HG02678 (cell line): Measurements from ENCODE around the gene TOP3B.
"Not testable (repeated sequence)": the region's sequence is repeated elsewhere in the genome, so short reads cannot be mapped to it uniquely, and the experiment has no call there.

ENCODE experiments used
- ATAC-seq: cut with Tn5 transposase; IDR thresholded peaks from one replicate; pipeline ENCODE4 v1.9.1; 2021; ENCODE audit warnings: mild to moderate bottlenecking, moderate library complexity; ENCODE audit not compliant: unreplicated experiment

Gene TOP3B

GRCh38 chr22:21932347-21932746, 50.2 kb downstream of the TOP3B start:
- ATAC-seq, result no peak

- no peak for ATAC-seq
Observed at GRCh38 chr22:21931056-21931455, 51.5 kb downstream of the TOP3B start.

DNA sequence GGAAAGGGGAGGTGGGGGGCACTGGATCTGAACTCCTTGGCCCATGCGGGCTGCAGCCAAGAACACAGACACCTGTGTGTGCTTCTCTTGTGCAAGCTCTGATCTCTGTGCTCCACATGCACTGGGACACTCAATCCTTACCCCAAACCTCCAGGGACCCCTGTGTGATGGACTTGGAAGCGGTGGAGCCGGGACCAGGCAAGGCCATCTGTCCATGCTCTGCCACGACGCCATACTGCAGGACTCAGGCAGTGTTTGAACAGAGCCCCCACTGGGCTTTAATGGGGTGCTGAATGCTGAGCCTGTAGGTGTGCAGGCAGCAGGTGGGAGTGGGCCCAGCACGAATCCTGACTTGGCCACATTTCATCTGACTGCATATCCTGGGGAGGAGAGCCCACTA, 53.3 kb downstream of the TOP3B start:
- ATAC-seq, result no peak

DNA sequence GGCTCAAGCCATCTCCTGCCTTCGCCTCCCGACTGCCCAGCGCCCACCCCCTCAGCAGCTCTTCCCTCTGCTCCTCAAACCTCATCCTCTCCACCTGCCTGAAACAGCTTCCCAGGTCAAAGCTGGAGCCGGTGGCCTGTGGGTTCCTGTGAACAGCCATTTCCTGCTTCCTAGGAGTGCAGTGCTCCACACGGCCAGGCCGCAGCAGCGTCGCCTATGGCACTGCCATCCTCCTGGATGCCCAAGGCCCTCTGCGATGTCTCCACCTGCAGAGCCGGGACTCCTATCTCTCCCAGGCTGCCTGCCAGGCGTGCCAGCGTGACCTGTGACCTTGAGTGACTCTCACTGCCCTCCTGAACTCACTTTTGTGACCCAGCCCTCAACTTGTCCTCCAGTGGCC, 54.5 kb downstream of the TOP3B start:
- ATAC-seq, result no peak

DNA sequence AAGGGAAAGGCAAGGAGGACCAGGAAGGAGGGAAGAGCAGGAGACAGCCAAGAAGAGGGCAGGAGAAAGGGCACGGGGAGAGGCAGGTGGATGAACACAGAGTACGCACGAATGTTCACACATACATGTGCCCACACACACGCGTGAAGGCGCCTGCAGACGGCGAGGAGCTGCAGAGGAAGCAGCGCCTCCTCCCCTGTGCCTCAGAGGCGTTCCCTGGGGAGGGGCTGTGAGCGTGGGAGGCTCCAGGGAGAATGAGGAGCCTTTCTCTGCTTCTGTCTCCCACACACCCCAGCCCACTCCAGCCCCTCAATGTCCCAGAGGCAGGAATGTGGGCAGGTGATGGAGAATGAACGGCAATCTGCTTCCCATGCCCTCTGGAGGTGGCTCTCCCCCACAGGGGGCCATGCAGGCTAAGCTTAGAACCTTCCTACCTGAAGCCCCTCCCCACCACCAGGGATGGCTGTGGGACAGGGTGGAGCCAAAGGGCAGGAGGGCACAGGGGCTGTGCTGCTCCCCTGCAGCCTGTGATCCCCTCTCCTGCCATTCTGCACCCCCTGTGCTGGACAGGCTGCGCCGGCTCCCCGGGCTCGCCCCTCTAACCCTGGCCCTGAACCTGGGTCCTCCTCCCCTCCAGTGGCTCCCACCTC, 55.3 kb downstream of the TOP3B start:
- no peak for ATAC-seq

DNA sequence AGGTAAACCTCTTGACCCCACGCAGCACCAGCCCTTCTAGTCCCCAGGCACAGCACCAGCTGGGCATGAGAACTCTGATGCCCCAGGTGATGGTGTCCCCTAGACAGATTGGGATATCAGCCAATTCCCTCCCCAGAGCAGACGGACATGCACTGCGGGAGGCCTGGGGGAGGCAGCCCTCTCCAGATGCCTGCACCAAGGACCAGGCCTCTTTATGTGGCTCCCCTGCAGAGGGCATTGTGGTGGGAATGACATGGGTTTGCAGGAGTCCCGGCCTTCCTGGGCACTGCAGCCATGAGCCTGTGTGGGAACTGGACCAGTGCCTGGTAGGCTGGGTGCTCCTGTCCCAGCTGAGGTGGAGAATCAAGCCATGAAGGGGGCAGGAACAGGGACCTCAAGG, 55.9 kb downstream of the TOP3B start:
- no peak for ATAC-seq

DNA sequence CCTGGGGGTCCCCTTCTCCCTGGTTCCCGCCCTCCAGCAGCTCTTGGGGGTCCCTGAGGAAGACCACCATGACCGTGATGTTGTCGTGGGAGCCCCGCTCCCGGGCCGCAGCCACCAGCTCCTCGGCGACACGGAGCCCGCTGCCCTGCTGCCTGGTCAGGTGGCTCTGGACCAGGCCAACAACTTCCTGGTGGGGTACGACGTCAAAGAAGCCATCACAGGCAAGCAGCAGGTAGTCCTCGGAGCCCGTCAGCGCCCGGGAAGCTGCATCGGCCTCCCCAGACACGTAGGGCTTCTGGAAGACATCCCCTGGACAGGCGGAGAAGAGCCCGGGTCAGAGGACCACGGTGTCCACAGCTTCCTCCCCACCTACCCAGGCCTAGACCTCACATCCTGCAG, 59.4 kb downstream of the TOP3B start:
- ATAC-seq, result no peak

DNA sequence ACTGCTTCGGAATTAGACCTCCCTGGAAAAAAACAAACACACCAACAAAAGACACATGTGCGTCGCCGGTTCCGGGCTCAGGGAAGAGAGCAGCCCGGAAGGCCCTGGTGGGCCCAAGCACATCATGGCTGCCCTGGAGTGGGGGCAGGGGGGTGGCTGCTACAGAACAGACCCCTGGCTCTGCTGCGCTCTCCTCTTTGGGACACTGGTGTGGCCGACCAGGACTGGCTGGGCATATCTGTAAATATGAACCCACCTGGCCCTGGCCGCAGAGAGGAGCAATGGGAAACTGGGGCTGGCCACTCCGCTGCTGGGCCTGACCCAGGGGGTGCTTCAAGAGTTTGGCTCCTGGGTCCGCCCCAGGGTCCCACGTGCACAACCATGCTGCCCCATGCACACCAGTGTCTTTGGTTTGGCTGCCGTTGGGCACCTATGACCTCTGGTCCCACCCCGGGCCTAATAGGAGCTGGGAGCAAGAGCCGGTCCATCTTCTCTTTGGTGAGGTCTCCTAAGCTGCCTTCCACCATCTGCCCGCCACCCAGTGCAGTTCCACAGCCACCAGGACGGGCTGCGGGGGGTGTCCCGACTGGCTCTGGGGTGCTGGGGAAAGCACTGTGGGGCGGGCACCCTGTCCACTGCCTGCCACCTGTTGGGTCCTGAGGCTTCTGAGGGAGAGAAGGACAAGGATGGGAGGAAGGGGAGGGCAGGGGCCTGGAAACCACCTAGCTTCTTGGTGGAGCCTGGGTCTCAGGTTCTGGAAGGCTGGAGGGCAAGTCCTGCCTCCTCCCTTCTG, 60.0 kb downstream of the TOP3B start:
- ATAC-seq, result no peak

GRCh38 chr22:21921729-21922128, 60.9 kb downstream of the TOP3B start:
- no peak for ATAC-seq

GRCh38 chr22:21921184-21921721, 61.3 kb downstream of the TOP3B start:
- ATAC-seq, result no peak

DNA sequence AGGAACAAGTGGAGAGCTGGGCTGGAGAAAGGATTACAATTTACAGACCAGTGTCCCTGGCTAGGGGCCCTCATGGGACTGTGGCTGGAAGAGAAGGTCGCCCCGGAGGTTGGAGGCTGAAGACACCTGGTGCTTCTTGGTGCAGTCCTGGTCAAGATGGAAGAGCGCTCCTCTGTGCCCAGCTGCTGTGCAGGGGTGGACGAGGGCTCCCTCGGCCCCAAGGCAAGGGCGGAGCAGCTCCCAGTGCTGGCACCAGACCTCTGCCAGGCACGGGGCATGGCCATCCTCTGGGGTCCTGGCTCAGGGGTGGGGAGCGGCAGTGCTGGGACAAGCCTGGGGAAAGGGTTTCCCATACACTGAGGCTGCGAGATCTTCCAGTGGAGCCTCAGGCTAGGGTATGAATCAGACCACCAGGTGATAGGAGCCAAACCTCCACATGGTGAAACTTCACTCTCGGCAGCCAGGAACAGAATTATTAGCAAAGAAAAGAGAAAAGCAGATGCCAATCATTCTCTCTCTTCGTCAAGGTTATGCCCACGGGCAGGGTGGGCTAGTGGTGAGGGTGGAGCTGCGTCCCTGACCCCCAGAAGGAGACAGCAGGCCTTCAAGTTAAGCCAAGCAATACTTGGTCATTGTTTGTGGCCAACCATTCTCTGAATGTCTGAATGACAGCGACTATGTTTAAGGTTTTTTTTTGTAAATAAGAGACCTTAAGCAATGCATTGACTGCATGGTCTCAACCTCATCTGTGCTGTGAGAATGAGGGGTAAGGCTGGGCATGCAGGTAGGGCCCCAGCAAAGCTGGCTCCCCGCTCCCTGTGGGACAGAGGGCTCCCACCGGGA, 62.0 kb downstream of the TOP3B start:
- ATAC-seq, result no peak

- no peak for ATAC-seq
Observed at GRCh38 chr22:21919526-21920307, 62.9 kb downstream of the TOP3B start.

- no peak for ATAC-seq
Observed at GRCh38 chr22:21918466-21919185, 64.0 kb downstream of the TOP3B start.

GRCh38 chr22:21917959-21918261, 64.7 kb downstream of the TOP3B start:
- ATAC-seq, result no peak

DNA sequence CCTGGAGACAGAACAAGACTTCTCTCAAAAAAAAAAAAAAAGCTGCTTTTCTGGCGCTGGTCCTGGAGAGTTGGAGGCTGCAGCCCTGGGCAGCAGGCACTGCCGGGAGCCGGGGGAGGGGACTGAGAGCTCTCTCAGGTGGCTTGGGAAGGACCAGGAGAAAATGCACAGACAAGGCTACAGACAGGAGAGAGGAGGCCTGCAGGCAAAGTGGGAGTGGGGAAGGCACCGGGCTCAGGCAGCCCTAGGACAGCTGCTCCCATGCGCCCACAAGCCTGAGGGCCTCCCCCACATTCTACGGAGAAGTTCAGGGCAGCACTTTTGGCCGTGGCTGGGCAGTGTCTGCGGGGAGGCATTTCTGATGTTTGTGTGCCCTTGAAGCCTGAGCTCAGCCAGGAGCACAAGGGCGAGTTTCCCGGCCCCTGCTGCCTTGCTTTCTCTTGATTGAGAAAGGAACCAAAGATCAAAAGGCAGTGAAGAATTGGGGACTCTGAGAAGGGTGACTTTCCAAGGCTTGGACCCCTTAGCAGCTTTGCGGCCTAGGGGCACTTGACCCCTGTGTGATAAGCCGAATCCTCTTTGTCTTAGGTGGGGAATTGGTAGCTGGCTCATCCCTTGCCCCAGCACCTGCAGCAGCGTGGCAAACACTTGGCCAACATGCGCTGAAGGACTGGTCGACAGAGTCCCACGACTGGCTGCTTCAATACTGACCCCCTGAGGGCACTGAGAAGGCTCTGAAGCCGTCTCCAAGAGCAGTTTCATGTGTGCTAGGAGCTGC, 65.2 kb downstream of the TOP3B start:
- no peak for ATAC-seq

DNA sequence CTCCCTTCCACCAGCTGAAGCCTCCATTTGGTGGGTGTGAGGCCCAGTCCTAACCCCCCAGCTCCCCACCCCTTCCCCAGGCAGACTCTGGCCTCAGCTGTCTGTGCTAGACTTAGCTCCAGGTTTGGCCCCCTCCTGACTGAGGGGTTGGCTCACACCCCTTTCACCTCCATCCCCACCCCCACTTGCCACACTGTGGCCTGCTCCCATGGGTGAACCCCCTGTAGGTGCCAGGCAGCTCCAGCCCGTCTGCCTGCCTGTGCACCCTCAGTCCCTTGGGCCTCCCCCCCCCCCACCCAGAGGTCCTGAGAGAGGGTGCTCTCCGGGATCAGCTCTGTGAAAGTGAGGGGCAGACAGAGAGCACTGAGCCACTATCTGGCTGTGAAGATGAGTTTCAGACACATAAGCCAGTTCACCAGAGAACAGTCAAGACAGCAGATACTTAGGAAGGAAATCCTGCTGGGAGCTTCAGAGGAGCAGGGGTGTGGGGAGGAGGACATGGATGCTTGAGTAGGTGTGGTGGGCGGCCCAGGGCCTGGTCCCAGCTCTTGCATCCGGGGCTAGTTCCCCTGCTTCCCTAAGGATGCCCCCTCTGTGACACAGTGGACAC, 66.2 kb downstream of the TOP3B start:
- ATAC-seq, result no peak

DNA sequence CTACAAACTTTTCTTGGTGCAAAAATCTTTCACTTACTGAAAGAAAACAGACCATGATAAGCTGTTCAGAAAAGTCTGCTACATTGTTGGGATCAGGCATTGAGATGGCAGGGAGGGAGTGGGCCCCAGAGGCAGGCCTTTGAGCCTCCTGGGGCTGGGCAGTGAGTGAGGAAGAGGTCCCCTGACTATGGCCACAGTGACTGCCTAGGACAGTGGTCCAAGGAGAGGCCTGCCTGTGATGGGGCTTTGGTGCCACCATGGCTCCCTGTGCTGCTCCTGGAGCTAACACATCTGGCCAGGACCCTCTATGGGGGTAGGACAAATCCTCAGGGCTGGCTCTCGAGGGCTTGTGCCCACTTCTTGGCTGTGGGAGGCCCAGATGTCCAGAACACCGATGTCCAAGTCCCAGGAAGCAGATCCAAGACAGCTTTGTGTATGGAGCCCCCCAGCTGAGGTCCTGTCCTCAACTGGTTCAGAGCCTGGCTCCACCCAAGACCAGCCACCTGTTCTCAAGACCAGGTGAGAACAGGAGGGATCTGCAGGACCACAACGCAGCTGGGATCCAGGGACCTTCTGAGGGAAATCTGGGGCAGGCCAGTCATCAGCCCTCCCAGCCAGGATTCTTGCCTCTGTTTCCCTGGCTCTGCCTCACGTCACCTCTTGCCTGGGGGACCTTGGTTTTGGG, 66.8 kb downstream of the TOP3B start:
- no peak for ATAC-seq

- not testable (repeated sequence) for ATAC-seq
Observed at GRCh38 chr22:21914033-21914642, 68.4 kb downstream of the TOP3B start.
